Left ventricle myocardium inferior (tissue), 1 donor: Measurements from ENCODE around the gene HABP2. TPM values are rescaled to one million over a fixed set of nuclear protein-coding genes. Genes with fewer than 3 reads are reported as not detected.

Experiments
- DNase-seq: peaks from one replicate; pipeline ENCODE4 v3.0.0-alpha.2; 2020
- H3K27ac ChIP-seq: fragments of 200-600 bp; replicated peaks from 2 replicates; pipeline ENCODE4 v1.8.0; 2021
- H3K27me3 ChIP-seq: fragments of 200-600 bp; 2 replicates; pipeline ENCODE4 v1.8.0; 2021; ENCODE audit warnings: low read depth
- H3K36me3 ChIP-seq: fragments of 200-600 bp; 2 replicates; pipeline ENCODE4 v1.8.0; 2021
- H3K4me1 ChIP-seq: fragments of 200-600 bp; 2 replicates; pipeline ENCODE4 v1.8.0; 2021
- H3K4me3 ChIP-seq: fragments of 200-600 bp; 2 replicates; pipeline ENCODE4 v1.8.0; 2021; ENCODE audit warnings: mild to moderate bottlenecking, moderate library complexity
- H3K9me3 ChIP-seq: fragments of 200-600 bp; replicated peaks from 2 replicates; pipeline ENCODE4 v1.8.0; 2021
- CTCF ChIP-seq: fragments of 200-600 bp; IDR thresholded peaks from 2 replicates; pipeline ENCODE4 v1.8.0; 2021; ENCODE audit warnings: antibody characterized with exemption, mild to moderate bottlenecking, borderline replicate concordance
- intact Hi-C: fragments of 100-400 bp; cut with micrococcal nuclease; formaldehyde crosslinking; loops from one replicate; pipeline ENCODE4 v1.11.0; 2022
- total RNA-seq: library from RNA; stranded (reverse); fragmentation: NEBNext Ultra II Directional; extraction: Animal tissue kit (Norgen Biotek cat#: 25700); gene quantifications from one replicate; pipeline ENCODE4 v1.2.1, GENCODE V29; 2021
- donor health status: DM: no; HTN: yes; CAD: no; lungs with severe emphysema.

HABP2 gene
- total RNA-seq, 1 donor from 2014 or later, result not detected

GRCh38 chr10:113540845-113541548 lies 11.9 kb upstream of the HABP2 start:
- DNase-seq, result no peak
- no peak for TF ChIP-seq CTCF
- no peaks in the 10 kb centered on the region for H3K36me3 ChIP-seq
- no peaks in the 10 kb centered on the region for H3K9me3 ChIP-seq
- H3K27me3 ChIP-seq, result no peaks in the 10 kb centered on the region
- peaks cover 12% of the 10 kb centered on the region for H3K4me1 ChIP-seq
- no peak overlapping the region for H3K4me3 ChIP-seq
- no peak overlapping the region for H3K27ac ChIP-seq
- intact Hi-C loops, result no loop called here

- Histone ChIP-seq H3K4me1 (peaks cover 12% of the 10 kb centered on the region), H3K27ac (no peak overlapping the region)
- no peak for DNase-seq
Observed at GRCh38 chr10:113541549-113541927, 11.3 kb upstream of the HABP2 start.

GRCh38 chr10:113543107-113543955 lies 9.5 kb upstream of the HABP2 start:
- Histone ChIP-seq H3K4me3 (no peak overlapping the region), H3K4me1 (peaks cover 12% of the 10 kb centered on the region), H3K9me3 (no peaks in the 10 kb centered on the region), H3K27ac (no peak overlapping the region), H3K36me3 (no peaks in the 10 kb centered on the region), H3K27me3 (peaks cover 6% of the 10 kb centered on the region)
- intact Hi-C loops, result no loop called here
- TF ChIP-seq CTCF, result no peak
- DNase-seq, result no peak

More at GRCh38 chr10:113541549-113541927, 11.3 kb upstream of the HABP2 start:
- H3K27me3 ChIP-seq, result no peaks in the 10 kb centered on the region
- no peak for TF ChIP-seq CTCF
- no peak overlapping the region for H3K4me3 ChIP-seq
- no peaks in the 10 kb centered on the region for H3K36me3 ChIP-seq
- intact Hi-C loops, result no loop called here
- H3K9me3 ChIP-seq, result no peaks in the 10 kb centered on the region

GRCh38 chr10:113544392-113544791 lies 8.5 kb upstream of the HABP2 start:
- intact Hi-C loops, result no loop called here
- H3K27ac ChIP-seq, result no peak overlapping the region
- no peak for DNase-seq
- H3K4me3 ChIP-seq, result no peak overlapping the region
- H3K36me3 ChIP-seq, result no peaks in the 10 kb centered on the region
- TF ChIP-seq CTCF, result no peak
- H3K4me1 ChIP-seq, result peaks cover 12% of the 10 kb centered on the region
- H3K9me3 ChIP-seq, result no peaks in the 10 kb centered on the region
- peaks cover 6% of the 10 kb centered on the region for H3K27me3 ChIP-seq

- Histone ChIP-seq H3K4me3 (no peak overlapping the region), H3K27me3 (peaks cover 6% of the 10 kb centered on the region), H3K4me1 (no peaks in the 10 kb centered on the region), H3K9me3 (no peaks in the 10 kb centered on the region), H3K27ac (no peak overlapping the region), H3K36me3 (no peaks in the 10 kb centered on the region)
- intact Hi-C loops, result no loop called here
- TF ChIP-seq CTCF, result no peak
- DNase-seq, result no peak
Observed at GRCh38 chr10:113547426-113547825, 5.4 kb upstream of the HABP2 start.
